Right lobe of liver (tissue), 6 donors: ENCODE results near the gene ZDHHC6. TPM values are rescaled to one million over a fixed set of nuclear protein-coding genes. Genes with fewer than 3 reads are reported as not detected.

Experiments used
- ATAC-seq, 4 donors: fragments of 200-7000 bp; cut with Tn5 transposase; one replicate each; pipeline ENCODE4 v1.9.1; 2020; ENCODE audit warnings: mild to moderate bottlenecking in 4 of 4, moderate library complexity in 4 of 4
- DNase-seq, 3 donors: peaks; one replicate each; pipeline ENCODE4 v3.0.0-alpha.2; 2020
- H3K27ac ChIP-seq, 3 donors: fragments of 200-600 bp; one replicate each; pipeline ENCODE4 v1.8.0; 2022
- H3K27me3 ChIP-seq, 2 donors: fragments of 200-600 bp; one replicate each; pipeline ENCODE4 v1.8.0; 2022
- H3K36me3 ChIP-seq, 4 donors: fragments of 200-600 bp; sonication (generic) in 1 of 4; one replicate each; pipeline versions ENCODE4 v1.5.1 to v1.8.0; 2017 to 2022; ENCODE audit warnings: control low read depth in 1 of 4
- H3K4me1 ChIP-seq, 4 donors: fragments of 200-600 bp; sonication (generic) in 1 of 4; one replicate each; pipeline versions ENCODE4 v1.5.1 to v1.8.0; 2017 to 2022; ENCODE audit warnings: control low read depth in 1 of 4
- H3K4me3 ChIP-seq, 3 donors: fragments of 200-600 bp; one replicate each; pipeline ENCODE4 v1.8.0; 2022
- H3K9me3 ChIP-seq, 4 donors: fragments of 200-600 bp; sonication (generic) in 1 of 4; one replicate each; pipeline versions ENCODE4 v1.5.1 to v1.8.0; 2017 to 2022; ENCODE audit warnings: control low read depth in 1 of 4
- CTCF ChIP-seq, 4 donors: fragments of 200-600 bp in 3 of 4; fragments of 450-650 bp in 1 of 4; IDR thresholded peaks; one replicate each; pipeline versions ENCODE4 v1.5.1 to v1.8.0; 2016 to 2022; ENCODE audit warnings: antibody characterized with exemption in 4 of 4, mild to moderate bottlenecking in 2 of 4
- POLR2A ChIP-seq: fragments of 450-650 bp; IDR thresholded peaks from one replicate; pipeline ENCODE4 v1.6.1; 2017; ENCODE audit warnings: antibody characterized with exemption, mild to moderate bottlenecking
- WGBS: methylation state at CpG from one replicate; pipeline ENCODE4 v1.1.6; 2018; ENCODE audit warnings: low coverage, low lambda C conversion rate; ENCODE audit not compliant: insufficient coverage; ENCODE audit errors: missing lambda C conversion rate; 5-methylcytosine and 5-hydroxymethylcytosine counted together
- intact Hi-C, 2 donors: fragments of 100-400 bp; cut with DNase I; formaldehyde crosslinking; loops; one replicate each; pipeline versions ENCODE4 v1.11.2 to v1.14.1; 2022
- total RNA-seq, 6 experiments: library from RNA; depleted of rRNA in 2 of 6; stranded (reverse); fragments of >200 nt in 2 of 6; fragmentation: NEBNext Ultra II Directional in 3 of 6; extraction: Animal tissue kit (Norgen Biotek cat#: 25700) in 3 of 6; gene quantifications; one replicate each; pipeline versions ENCODE4 v1.1.0 to v1.2.4, GENCODE V29; 2016 to 2023
- donor health status: DM: no; HTN: yes; CAD: no.
- donor health status: DM: no; HTN: no; CAD: no.
- donor health status: DM: no; HTN: no; CAD: no.
- donor health status: DM: no; HTN: yes; CAD: no.
- donor health status: DM: no; HTN: yes; CAD: no.

ZDHHC6 gene
- total RNA-seq, 6 experiments from 2014 or later, result 12.2 to 23.0 (median 16.0) TPM

GRCh38 chr10:112393827-112394226 is 52.9 kb downstream of the ZDHHC6 start:
- Histone ChIP-seq H3K4me1 (peaks cover 0 to 62% (median 31%) of the 10 kb centered on the region in 4 donors), H3K27ac (peak overlapping the region in 1 of 3 donors; percentile 62), H3K36me3 (peaks cover 0 to 22% (median 9%) of the 10 kb centered on the region in 4 donors), H3K4me3 (no peak overlapping the region), H3K9me3 (no peaks in the 10 kb centered on the region), H3K27me3 (no peaks in the 10 kb centered on the region)
- DNase-seq (no peak), ATAC-seq (no peak)
- TF ChIP-seq POLR2A (no peak), CTCF (IDR thresholded peaks at IDR 0.05) (no peak)
- intact Hi-C loops, result no loop called here
- WGBS, result 73% methylated on average over 2 of the region's 2 CpGs

DNA sequence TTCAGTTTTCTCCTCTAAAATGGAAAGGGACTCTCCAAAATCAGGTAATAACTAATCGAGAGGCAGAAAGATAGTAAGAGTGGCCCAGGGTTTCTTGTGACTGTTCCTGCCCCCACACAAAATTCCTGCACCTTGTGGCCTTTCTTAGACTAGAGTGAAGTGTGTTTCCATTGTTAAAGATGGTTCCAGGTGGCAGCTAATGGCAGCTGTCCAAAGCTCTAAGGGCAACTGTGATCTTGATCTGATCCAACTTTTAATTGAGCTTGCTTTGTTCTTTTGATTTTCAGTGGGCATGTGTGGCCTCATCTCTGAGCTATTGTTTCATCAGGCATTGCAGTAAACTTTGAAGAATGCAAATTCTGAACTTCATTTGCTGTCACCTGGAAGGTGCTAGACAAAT is 53.4 kb downstream of the ZDHHC6 start:
- H3K27me3 ChIP-seq, result no peaks in the 10 kb centered on the region
- intact Hi-C loops, result no loop called here
- ATAC-seq (no peak), DNase-seq (no peak)
- H3K9me3 ChIP-seq, result no peaks in the 10 kb centered on the region
- no peak overlapping the region for H3K27ac ChIP-seq
- peaks cover 0 to 22% (median 8%) of the 10 kb centered on the region in 4 donors for H3K36me3 ChIP-seq
- H3K4me3 ChIP-seq, result no peak overlapping the region
- no peak for TF ChIP-seq CTCF (IDR thresholded peaks at IDR 0.05)
- peaks cover 0 to 66% (median 33%) of the 10 kb centered on the region in 4 donors for H3K4me1 ChIP-seq
- WGBS, result 56% methylated on average over 1 of the region's 1 CpG

DNA sequence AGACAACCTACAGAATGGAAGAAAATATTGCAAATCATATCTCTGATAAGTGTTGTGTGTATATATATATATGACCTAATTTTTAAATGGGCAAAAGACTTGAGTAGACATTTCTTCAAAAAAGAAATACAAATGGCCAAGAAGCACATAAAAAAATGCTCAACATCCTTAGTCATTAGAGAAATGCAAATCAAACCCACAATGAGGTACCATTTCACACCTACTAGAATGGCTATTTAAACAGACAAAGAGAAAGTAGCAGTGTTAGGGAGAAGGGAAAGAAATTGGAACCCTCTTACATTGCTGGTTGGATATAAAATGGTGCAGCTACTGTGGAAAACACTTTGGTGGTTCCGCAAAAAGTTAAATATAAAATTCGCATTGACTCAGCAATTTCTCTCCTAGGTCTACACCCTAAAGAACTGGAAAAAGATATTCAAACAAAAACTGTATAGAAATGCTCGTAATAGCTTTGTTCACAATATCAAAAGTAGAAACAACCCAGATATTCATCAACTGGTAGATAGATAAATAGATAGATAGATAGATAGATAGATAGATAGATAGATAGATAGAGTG is 56.5 kb downstream of the ZDHHC6 start:
- H3K27ac ChIP-seq, result peak overlapping the region in 1 of 3 donors; percentile 45
- TF ChIP-seq POLR2A (no peak), CTCF (IDR thresholded peaks at IDR 0.05) (no peak)
- peaks cover 0 to 2% (median 0%) of the 10 kb centered on the region in 4 donors for H3K36me3 ChIP-seq
- peaks cover 0 to 80% (median 37%) of the 10 kb centered on the region in 4 donors for H3K4me1 ChIP-seq
- intact Hi-C loops, result no loop called here
- no peak overlapping the region for H3K4me3 ChIP-seq
- WGBS, result 94% methylated on average over 3 of the region's 3 CpGs
- no peaks in the 10 kb centered on the region for H3K9me3 ChIP-seq
- ATAC-seq (no peak), DNase-seq (no peak)
- no peaks in the 10 kb centered on the region for H3K27me3 ChIP-seq

DNA sequence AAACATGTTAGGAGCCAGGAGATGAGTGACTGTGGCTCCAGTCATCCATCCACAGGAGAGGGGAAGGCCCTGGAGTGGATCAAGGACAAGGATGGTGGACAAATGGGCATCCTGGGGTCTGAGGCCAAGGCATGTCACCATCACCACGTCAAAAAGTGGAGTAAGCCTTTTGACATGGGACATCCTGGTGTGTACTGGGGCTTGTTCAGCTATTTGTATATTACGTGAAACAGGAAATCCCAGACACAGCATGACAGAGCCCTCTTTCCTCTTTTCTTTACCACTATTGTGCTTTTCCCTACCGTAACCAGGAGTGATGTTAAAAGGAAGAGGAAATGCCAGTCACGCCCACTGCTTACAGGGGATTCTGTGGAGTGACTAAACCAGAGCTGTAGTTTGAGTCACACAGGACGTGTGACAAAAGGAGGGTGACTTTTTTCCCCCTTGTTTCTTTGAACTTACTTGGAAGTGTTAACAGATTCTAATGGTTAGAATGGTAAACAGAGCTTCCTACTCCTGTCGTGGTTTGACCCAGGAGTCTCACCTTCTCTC is 57.4 kb downstream of the ZDHHC6 start:
- Histone ChIP-seq H3K36me3 (no peaks in the 10 kb centered on the region), H3K4me1 (peaks cover 0 to 73% (median 35%) of the 10 kb centered on the region in 4 donors), H3K4me3 (no peak overlapping the region), H3K9me3 (no peaks in the 10 kb centered on the region), H3K27ac (peak overlapping the region; percentile 38 to 45 (median 43)), H3K27me3 (no peaks in the 10 kb centered on the region)
- TF ChIP-seq CTCF (IDR thresholded peaks at IDR 0.05), result no peak
- no peak for TF ChIP-seq POLR2A
- peak in 1 of 3 donors; percentile 24 for DNase-seq
- intact Hi-C loops, result no loop called here
- peak; percentile 49 to 78 (median 61) for ATAC-seq
- WGBS, result 21% methylated on average over 6 of the region's 6 CpGs
